H9 (cell line): ENCODE results near the gene MOB4. TPM values are rescaled to one million over a fixed set of nuclear protein-coding genes. Genes with fewer than 3 reads are reported as not detected.

Experiments used
- DNase-seq: peaks from one replicate; pipeline ENCODE4 v3.0.0-alpha.2; 2017
- H2AFZ ChIP-seq: one replicate; pipeline ENCODE4 v1.6.1; 2013; ENCODE audit warnings: mild to moderate bottlenecking, low read length, control low read depth, moderate library complexity
- H2AK5ac ChIP-seq: 2 replicates; pipeline ENCODE4 v1.6.1; 2013; ENCODE audit warnings: low read length, control low read depth, mixed read lengths; ENCODE audit not compliant: insufficient read length
- H2BK120ac ChIP-seq: one replicate; pipeline ENCODE4 v1.6.1; 2013; ENCODE audit warnings: low read depth, mild to moderate bottlenecking, low read length, control low read depth, inconsistent platforms; ENCODE audit not compliant: poor library complexity, severe bottlenecking
- H2BK12ac ChIP-seq: 2 replicates; pipeline ENCODE4 v1.6.1; 2013; ENCODE audit warnings: low read length, control low read depth, mixed read lengths, low read depth; ENCODE audit not compliant: insufficient read length
- H2BK15ac ChIP-seq: 2 replicates; pipeline ENCODE4 v1.6.1; 2013; ENCODE audit warnings: low read depth, low read length, control low read depth
- H2BK20ac ChIP-seq: one replicate; pipeline ENCODE4 v1.6.1; 2013; ENCODE audit warnings: low read depth, mild to moderate bottlenecking, low read length, control low read depth, inconsistent platforms; ENCODE audit not compliant: poor library complexity, severe bottlenecking
- H2BK5ac ChIP-seq: 2 replicates; pipeline ENCODE4 v1.6.1; 2013; ENCODE audit warnings: low read length, control low read depth, mixed read lengths; ENCODE audit not compliant: insufficient read length
- H3K14ac ChIP-seq: 2 replicates; pipeline ENCODE4 v1.6.1; 2013; ENCODE audit warnings: low read length, control low read depth; ENCODE audit not compliant: insufficient read depth
- H3K18ac ChIP-seq: 2 replicates; pipeline ENCODE4 v1.6.1; 2013; ENCODE audit warnings: low read depth, mild to moderate bottlenecking, mixed read lengths, low read length, control low read depth; ENCODE audit not compliant: insufficient read length
- H3K23ac ChIP-seq: 2 replicates; pipeline ENCODE4 v1.6.1; 2013; ENCODE audit warnings: low read length, control low read depth, mixed read lengths, low read depth; ENCODE audit not compliant: insufficient read length
- H3K23me2 ChIP-seq: 2 replicates; pipeline ENCODE4 v1.6.1; 2013; ENCODE audit warnings: low read depth, mild to moderate bottlenecking, mixed read lengths, low read length, control low read depth; ENCODE audit not compliant: insufficient read length, poor library complexity, severe bottlenecking
- H3K27ac ChIP-seq: 2 replicates; pipeline ENCODE4 v1.5.1; 2013; ENCODE audit warnings: low read length, control low read depth, mixed read lengths, low read depth; ENCODE audit not compliant: insufficient read length
- H3K27me3 ChIP-seq: 2 replicates; pipeline ENCODE4 v1.6.1; 2013; ENCODE audit warnings: low read length, control low read depth, inconsistent platforms; ENCODE audit not compliant: insufficient read depth
- H3K4ac ChIP-seq: 2 replicates; pipeline ENCODE4 v1.6.1; 2013; ENCODE audit warnings: low read depth, mild to moderate bottlenecking, control low read depth, inconsistent platforms, low read length, moderate library complexity
- H3K4me1 ChIP-seq: 2 replicates; pipeline ENCODE4 v1.6.1; 2013; ENCODE audit warnings: low read length, control low read depth, inconsistent platforms; ENCODE audit not compliant: insufficient read depth
- H3K4me2 ChIP-seq: 2 replicates; pipeline ENCODE4 v1.6.1; 2013; ENCODE audit warnings: low read length, control low read depth, mixed read lengths; ENCODE audit not compliant: insufficient read length, insufficient read depth
- H3K56ac ChIP-seq: 2 replicates; pipeline ENCODE4 v1.6.1; 2013; ENCODE audit warnings: low read depth, mild to moderate bottlenecking, mixed read lengths, low read length, control low read depth; ENCODE audit not compliant: insufficient read length
- H3K79me1 ChIP-seq: 2 replicates; pipeline ENCODE4 v1.6.1; 2013; ENCODE audit warnings: low read depth, mild to moderate bottlenecking, moderate library complexity, low read length, control low read depth, inconsistent platforms; ENCODE audit not compliant: insufficient read depth, poor library complexity, severe bottlenecking
- H3K79me2 ChIP-seq: 2 replicates; pipeline ENCODE4 v1.6.1; 2013; ENCODE audit warnings: low read length, control low read depth, inconsistent platforms; ENCODE audit not compliant: insufficient read depth
- H3K9ac ChIP-seq: 2 replicates; pipeline ENCODE4 v1.6.1; 2013; ENCODE audit warnings: low read length, control low read depth, mixed read lengths; ENCODE audit not compliant: insufficient read length; ENCODE audit errors: extremely low read depth
- H3K9me3 ChIP-seq: one replicate; pipeline ENCODE4 v1.6.1; 2013; ENCODE audit warnings: low read depth, low read length, inconsistent platforms; ENCODE audit not compliant: control insufficient read depth
- H3T11ph ChIP-seq: one replicate; pipeline ENCODE4 v1.6.1; 2013; ENCODE audit warnings: mild to moderate bottlenecking, low read length, control low read depth, inconsistent platforms
- H4K20me1 ChIP-seq: one replicate; pipeline ENCODE4 v1.6.1; 2013; ENCODE audit not compliant: control insufficient read depth, insufficient read length, insufficient read depth
- H4K5ac ChIP-seq: 2 replicates; pipeline ENCODE4 v1.6.1; 2013; ENCODE audit warnings: low read depth, mild to moderate bottlenecking, mixed read lengths, low read length, control low read depth; ENCODE audit not compliant: insufficient read length
- H4K8ac ChIP-seq: replicated peaks from 2 replicates; pipeline ENCODE4 v1.6.1; 2013; ENCODE audit warnings: low read length, control low read depth, mixed read lengths, low read depth; ENCODE audit not compliant: insufficient read length
- H4K91ac ChIP-seq: 2 replicates; pipeline ENCODE4 v1.6.1; 2013; ENCODE audit warnings: low read depth, mild to moderate bottlenecking, moderate library complexity, mixed read lengths, low read length, control low read depth; ENCODE audit not compliant: insufficient read length
- H3K27ac Mint-ChIP-seq, 3 experiments: 2 replicates in 2 of 3; 3 replicates in 1 of 3; pipeline ENCODE4 v1.8.0; 2020 to 2021; ENCODE audit warnings: mixed read lengths in 3 of 3, mild to moderate bottlenecking in 1 of 3, moderate library complexity in 1 of 3
- H3K27me3 Mint-ChIP-seq: 2 replicates; pipeline ENCODE4 v1.8.0; 2021; ENCODE audit warnings: low read depth, mild to moderate bottlenecking, moderate library complexity, mixed read lengths
- H3K36me3 Mint-ChIP-seq, 3 experiments: 2 replicates in 2 of 3; 3 replicates in 1 of 3; pipeline ENCODE4 v1.8.0; 2020 to 2021; ENCODE audit warnings: low read depth in 3 of 3, mixed read lengths in 3 of 3; ENCODE audit not compliant: insufficient read depth in 1 of 3
- H3K4me1 Mint-ChIP-seq, 2 experiments: 2 replicates each; pipeline ENCODE4 v1.8.0; 2020; ENCODE audit warnings: mixed read lengths in 2 of 2
- H3K4me3 Mint-ChIP-seq, 2 experiments: 2 replicates in 1 of 2; 3 replicates in 1 of 2; pipeline ENCODE4 v1.8.0; 2020 to 2021; ENCODE audit warnings: mild to moderate bottlenecking in 2 of 2, mixed read lengths in 2 of 2, moderate library complexity in 1 of 2
- H3K9me3 Mint-ChIP-seq, 2 experiments: 2 replicates in 1 of 2; 3 replicates in 1 of 2; pipeline ENCODE4 v1.8.0; 2020; ENCODE audit warnings: mild to moderate bottlenecking in 2 of 2, mixed read lengths in 2 of 2, moderate library complexity in 1 of 2
- CTCF ChIP-seq: fragments of 200-600 bp; sonication (generic); conservative IDR thresholded peaks from 3 replicates; pipeline ENCODE4 v1.8.0; 2021; ENCODE audit warnings: antibody characterized with exemption, mild to moderate bottlenecking
- WGBS: extraction: QIAGEN DNeasy Blood & Tissue Kit; methylation state at CpG from one replicate; pipeline ENCODE4 v1.1.7; 2013; ENCODE audit warnings: missing lambda C conversion rate, low lambda C conversion rate, mixed read lengths; ENCODE audit not compliant: insufficient read length; ENCODE audit errors: extremely low coverage; 5-methylcytosine and 5-hydroxymethylcytosine counted together
- total RNA-seq: library from RNA; stranded (reverse); gene quantifications from 2 replicates; pipeline ENCODE4 v1.2.1, GENCODE V29; 2021

The MOB4 gene
- total RNA-seq, 1 experiment from 2014 or later = 57.6 TPM

GRCh38 chr2:197558393-197558792 is 42.5 kb downstream of the MOB4 start:
- H3K9me3 Mint-ChIP-seq = peaks cover 4 to 6% of the 10 kb centered on the region in 2 experiments; a peak in 3 of 5 replicates
- TF ChIP-seq CTCF = no peak
- H2BK15ac ChIP-seq = no peak overlapping the region

More at GRCh38 chr2:197558393-197558792, 42.5 kb downstream of the MOB4 start:
- Mint-ChIP-seq H3K27me3 (no peaks in the 10 kb centered on the region), H3K36me3 (peaks cover 9 to 42% (median 21%) of the 10 kb centered on the region in 3 experiments), H3K27ac (peak overlapping the region in 1 of 3 experiments; percentile 44; a peak in 1 of 7 replicates), H3K4me3 (no peak overlapping the region), H3K4me1 (no peaks in the 10 kb centered on the region)
- no peak overlapping the region for H3K4me2 ChIP-seq
- H4K5ac ChIP-seq = no peak overlapping the region
- H2BK120ac ChIP-seq = no peak overlapping the region
- no CpG with 5 or more reads among the region's 3 CpGs for WGBS
- no peaks in the 10 kb centered on the region for H4K20me1 ChIP-seq
- no peaks in the 10 kb centered on the region for H3K4me1 ChIP-seq
- H3K9ac ChIP-seq = no peak overlapping the region
- H3K23me2 ChIP-seq = no peaks in the 10 kb centered on the region
- H2BK12ac ChIP-seq = no peak overlapping the region
- H3T11ph ChIP-seq = no peak overlapping the region
- H3K79me1 ChIP-seq = no peaks in the 10 kb centered on the region
- no peak overlapping the region for H4K91ac ChIP-seq
- H3K23ac ChIP-seq = no peak overlapping the region
- H3K56ac ChIP-seq = no peak overlapping the region
- H3K4ac ChIP-seq = no peak overlapping the region
- H2BK20ac ChIP-seq = no peak overlapping the region
- H3K27ac ChIP-seq = no peak overlapping the region
- H3K9me3 ChIP-seq = no peaks in the 10 kb centered on the region
- no peak overlapping the region for H3K18ac ChIP-seq
- DNase-seq = no peak
- H2BK5ac ChIP-seq = no peak overlapping the region
- H3K79me2 ChIP-seq = no peaks in the 10 kb centered on the region
- H3K14ac ChIP-seq = no peak overlapping the region
- H2AFZ ChIP-seq = no peak overlapping the region
- H3K27me3 ChIP-seq = no peaks in the 10 kb centered on the region
- no peak overlapping the region for H2AK5ac ChIP-seq
- no peak overlapping the region for H4K8ac ChIP-seq
